Endothelial cell of umbilical vein (primary cell): ENCODE results near the gene ADAMTSL2. TPM values are rescaled to one million over a fixed set of nuclear protein-coding genes. Genes with fewer than 3 reads are reported as not detected.

Experiments
- BruUV-seq: library from RNA; stranded (reverse); fragments of 400-500 nt; replicated peaks from 2 replicates; lab custom pipeline; 2021; lab: Mats Ljungman, UMichigan
- CTCF ChIA-PET: fragments of 300-600, 350-600 bp; sonication (Branson Sonifier 250); formaldehyde crosslinking; loops from one replicate; lab custom pipeline; 2021; ENCODE audit warnings: antibody characterized with exemption, inconsistent platforms; lab: Charles Lee
- POLR2A ChIA-PET: fragments of 300-600, 350-600 bp; sonication (Branson Sonifier 250); formaldehyde crosslinking; loops from one replicate; lab custom pipeline; 2021; ENCODE audit warnings: antibody characterized with exemption, inconsistent platforms; lab: Charles Lee
- DNase-seq: peaks from one replicate; pipeline ENCODE4 v3.0.0-alpha.2; 2011; ENCODE audit warnings: low read depth, low spot score
- FAIRE-seq: peaks from 2 replicates; lab custom pipeline; 2011; peaks lifted over from hg19 to GRCh38; lab: Jason Lieb, UNC
- H2AFZ ChIP-seq: 2 replicates; pipeline ENCODE4 v1.6.0; 2012; ENCODE audit warnings: low read depth, low read length, control low read depth, inconsistent platforms
- H3K27ac ChIP-seq: 2 replicates; pipeline ENCODE4 v1.5.1; 2011; ENCODE audit warnings: low read depth, mild to moderate bottlenecking, control low read depth, low read length, moderate library complexity; ENCODE audit not compliant: insufficient read depth
- H3K27me3 ChIP-seq, 2 experiments: 2 replicates each; pipeline versions ENCODE4 v1.6.0 to v1.6.1; 2011; ENCODE audit warnings: low read length in 2 of 2, mixed read lengths in 1 of 2; ENCODE audit not compliant: control insufficient read depth in 2 of 2, insufficient read depth in 2 of 2
- H3K36me3 ChIP-seq, 2 experiments: 2 replicates in 1 of 2; 3 replicates in 1 of 2; pipeline ENCODE4 v1.5.1; 2011; ENCODE audit warnings: low read length in 2 of 2, mild to moderate bottlenecking in 1 of 2, moderate library complexity in 1 of 2; ENCODE audit not compliant: control insufficient read depth in 2 of 2, insufficient read depth in 2 of 2; ENCODE audit errors: extremely low read depth in 1 of 2
- H3K4me1 ChIP-seq: 3 replicates; pipeline ENCODE4 v1.5.1; 2011; ENCODE audit warnings: mild to moderate bottlenecking, low read length; ENCODE audit not compliant: control insufficient read depth, insufficient read depth; ENCODE audit errors: extremely low read depth
- H3K4me2 ChIP-seq: 2 replicates; pipeline ENCODE4 v1.6.1; 2011; ENCODE audit warnings: low read length, control low read depth, mixed read lengths; ENCODE audit not compliant: insufficient read depth
- H3K4me3 ChIP-seq, 3 experiments: fragments of 200-600 bp in 1 of 3; sonication (generic), shearing (Covaris generic) in 1 of 3; replicated peaks in 1 of 3; 2 replicates each; pipeline ENCODE4 v1.5.1; 2011 to 2016; ENCODE audit warnings: control low read depth in 3 of 3, low read length in 3 of 3, mild to moderate bottlenecking in 2 of 3, inconsistent platforms in 1 of 3, low read depth in 1 of 3, moderate library complexity in 1 of 3; ENCODE audit not compliant: insufficient read depth in 1 of 3
- H3K79me2 ChIP-seq: 2 replicates; pipeline ENCODE4 v1.6.0; 2012; ENCODE audit warnings: low read length, inconsistent platforms; ENCODE audit not compliant: control insufficient read depth, insufficient read depth
- H3K9ac ChIP-seq: replicated peaks from 2 replicates; pipeline ENCODE3; 2011; ENCODE audit warnings: low read length, control low read depth; ENCODE audit not compliant: insufficient read depth; ENCODE audit errors: extremely low read depth
- H3K9me1 ChIP-seq: replicated peaks from 3 replicates; pipeline ENCODE4 v1.6.0; 2011; ENCODE audit warnings: mild to moderate bottlenecking, low read length; ENCODE audit not compliant: control insufficient read depth, insufficient read depth; ENCODE audit errors: extremely low read depth
- H3K9me3 ChIP-seq: replicated peaks from 2 replicates; pipeline ENCODE4 v1.5.1; 2012; ENCODE audit warnings: low read length, inconsistent platforms; ENCODE audit not compliant: control insufficient read depth, insufficient read depth
- H4K20me1 ChIP-seq: replicated peaks from 2 replicates; pipeline ENCODE3; 2011; ENCODE audit warnings: mild to moderate bottlenecking, low read length; ENCODE audit not compliant: control insufficient read depth, insufficient read depth; ENCODE audit errors: extremely low read depth
- EZH2 ChIP-seq: IDR thresholded peaks from 2 replicates; pipeline ENCODE4 v1.6.1; 2012; ENCODE audit warnings: borderline replicate concordance, low read depth, mild to moderate bottlenecking, moderate library complexity, low read length, inconsistent platforms; ENCODE audit not compliant: severe bottlenecking
- GATA2 ChIP-seq: IDR thresholded peaks from 2 replicates; pipeline ENCODE4 v1.7.0; 2011; ENCODE audit warnings: low read depth, mild to moderate bottlenecking, moderate library complexity, mixed read lengths, low read length; ENCODE audit not compliant: insufficient read length, insufficient read depth
- MYC ChIP-seq: IDR thresholded peaks from one replicate; pipeline ENCODE4 v1.6.1; 2011; ENCODE audit warnings: mild to moderate bottlenecking, low read depth, low read length
- POLR2A ChIP-seq: IDR thresholded peaks from 2 replicates; pipeline ENCODE4 v1.6.1; 2012; ENCODE audit warnings: low read depth, mild to moderate bottlenecking, control low read depth, low read length
- dilution Hi-C: fragments of 300-500 bp; cut with MboI; formaldehyde crosslinking; loops from one replicate; pipeline ENCODE4 v1.15.0; 2019; ENCODE audit warnings: low sequenced_read_pairs; ENCODE audit not compliant: extremely low pct_ligation_motif_present
- intact Hi-C: fragments of 100-400 bp; cut with micrococcal nuclease; formaldehyde crosslinking; loops from one replicate; pipeline ENCODE4 v1.10.0; 2022
- polyA plus RNA-seq, 4 experiments: library from polyadenylated mRNA; depleted of rRNA in 3 of 4; stranded (reverse) in 3 of 4; unstranded in 1 of 4; fragments of >200 nt; gene quantifications; 2 replicates each; pipeline versions ENCODE4 v1.2.1 to v1.2.3, GENCODE V29; 2011 to 2012; ENCODE audit warnings: missing spikeins in 1 of 4
- total RNA-seq: library from RNA; stranded (reverse); gene quantifications from 2 replicates; pipeline ENCODE4 v1.2.3, GENCODE V29; 2021
- TF ChIP-seq, protein P1 (sequence below): IDR thresholded peaks from 2 replicates; pipeline ENCODE4 v1.6.1; 2011; ENCODE audit not compliant: insufficient read depth, insufficient read length

ADAMTSL2 gene
- total and polyA plus RNA-seq, 2 donors (not counting 3 experiments of a cell fraction or from before 2014, with no cell fraction given) = not detected

DNA sequence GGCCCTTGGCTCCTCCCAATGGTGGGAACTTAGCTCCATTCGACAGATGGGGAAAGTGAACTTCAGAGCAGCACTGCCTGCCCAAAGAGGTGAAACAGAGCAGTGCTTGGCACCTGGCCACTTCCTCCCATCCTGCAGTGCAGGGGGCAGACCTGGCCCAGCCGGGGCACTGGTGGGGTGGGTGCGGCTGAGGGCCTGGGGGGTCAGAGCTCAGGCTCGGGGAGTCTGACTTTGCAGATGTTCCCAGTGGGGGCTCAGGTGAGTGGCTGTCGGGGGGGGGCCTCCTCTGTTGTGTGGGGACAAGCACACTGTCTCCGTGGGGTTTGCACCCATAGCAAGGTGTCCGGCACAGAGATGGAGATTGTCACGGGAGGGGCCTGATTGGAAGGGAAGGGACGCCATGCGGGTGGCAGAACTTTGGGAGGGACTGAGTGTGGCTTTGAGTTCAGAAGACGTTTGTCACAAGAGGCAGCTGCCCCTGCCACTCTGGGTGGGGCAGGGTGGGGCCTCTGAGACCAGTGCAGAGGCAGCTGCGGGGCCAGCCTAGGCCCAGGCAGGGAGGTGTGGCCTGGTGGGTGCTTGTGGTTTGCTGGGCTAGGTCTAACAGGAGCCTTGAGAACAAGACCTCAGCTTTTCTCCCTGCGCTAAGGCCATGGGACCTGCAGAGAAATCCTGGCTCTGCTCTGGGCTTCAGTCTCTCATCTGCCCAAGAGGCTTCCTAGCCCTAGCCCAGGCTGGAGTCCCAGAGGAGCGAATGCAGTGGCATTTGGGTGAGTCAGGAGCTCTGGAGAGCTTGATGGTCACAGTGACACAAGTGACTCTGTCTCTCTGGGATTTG is 12.2 kb upstream of the ADAMTSL2 start:
- no peak overlapping the region for H3K4me2 ChIP-seq

DNA sequence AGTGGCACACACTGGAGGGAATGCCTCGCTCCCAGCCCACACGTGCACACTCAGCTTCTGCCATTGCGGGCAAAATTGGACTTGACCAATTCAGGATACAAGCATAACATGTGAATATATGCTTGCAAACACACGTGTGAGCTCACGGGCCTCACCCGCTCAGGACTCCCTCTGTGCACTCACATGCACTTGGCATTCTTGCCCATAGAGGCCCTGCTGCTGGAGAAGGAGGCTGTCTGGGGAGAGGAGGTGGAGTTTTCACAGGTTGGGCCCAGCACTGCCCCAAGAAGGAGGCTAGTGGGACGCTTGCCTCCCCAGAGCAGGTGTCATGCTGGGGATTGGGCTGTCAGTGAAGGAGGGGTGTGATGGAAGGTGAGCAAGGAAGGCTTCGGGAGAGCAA is 11.4 kb upstream of the ADAMTSL2 start:
- H4K20me1 ChIP-seq = no peaks in the 10 kb centered on the region
- no peak overlapping the region for H3K4me2 ChIP-seq
- H3K27ac ChIP-seq = no peak overlapping the region
- ChIA-PET CTCF (no interaction called here), POLR2A (no interaction called here)
- H3K27me3 ChIP-seq = peaks cover 0 to 3% of the 10 kb centered on the region in 2 experiments
- no peak overlapping the region for H2AFZ ChIP-seq
- H3K9me3 ChIP-seq = no peaks in the 10 kb centered on the region
- no peak overlapping the region for H3K9ac ChIP-seq
- no peak overlapping the region for H3K4me3 ChIP-seq
- BruUV-seq = no TSS peak
- DNase-seq = no peak
- dilution Hi-C loops (no loop called here), intact Hi-C loops (no loop called here)
- no peaks in the 10 kb centered on the region for H3K36me3 ChIP-seq
- H3K79me2 ChIP-seq = no peaks in the 10 kb centered on the region
- TF ChIP-seq MYC = no peak
- TF ChIP-seq, protein P1, sequence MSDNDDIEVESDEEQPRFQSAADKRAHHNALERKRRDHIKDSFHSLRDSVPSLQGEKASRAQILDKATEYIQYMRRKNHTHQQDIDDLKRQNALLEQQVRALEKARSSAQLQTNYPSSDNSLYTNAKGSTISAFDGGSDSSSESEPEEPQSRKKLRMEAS = no peak
- H3K4me1 ChIP-seq = no peaks in the 10 kb centered on the region
- FAIRE-seq = no peak
- H3K9me1 ChIP-seq = no peaks in the 10 kb centered on the region

More for the DNA sequence above, 12.2 kb upstream of the ADAMTSL2 start:
- DNase-seq (no peak), FAIRE-seq (no peak)
- Histone ChIP-seq H4K20me1 (no peaks in the 10 kb centered on the region), H3K9me1 (no peaks in the 10 kb centered on the region), H3K9me3 (no peaks in the 10 kb centered on the region), H3K9ac (no peak overlapping the region), H3K27ac (no peak overlapping the region), H3K27me3 (no peaks in the 10 kb centered on the region), H3K4me1 (no peaks in the 10 kb centered on the region), H3K36me3 (no peaks in the 10 kb centered on the region), H2AFZ (no peak overlapping the region), H3K79me2 (no peaks in the 10 kb centered on the region), H3K4me3 (no peak overlapping the region)
- ChIA-PET POLR2A (no interaction called here), CTCF (no interaction called here)
- TF ChIP-seq GATA2 (no peak), POLR2A (no peak), MYC (no peak), EZH2 (no peak)
- dilution Hi-C loops = no loop called here
- BruUV-seq = no TSS peak
- intact Hi-C loops = no loop called here
